Astrocyte (in vitro differentiated cells and primary cell): ENCODE results near the gene PTPRN2. TPM values are rescaled to one million over a fixed set of nuclear protein-coding genes. Genes with fewer than 3 reads are reported as not detected.

Experiments
- DNase-seq: peaks from one replicate; pipeline ENCODE4 v3.0.0-alpha.2; 2010; ENCODE audit warnings: low read depth
- FAIRE-seq: peaks from 2 replicates; lab custom pipeline; 2011; peaks lifted over from hg19 to GRCh38; lab: Jason Lieb, UNC
- H2AFZ ChIP-seq: 2 replicates; pipeline ENCODE4 v1.6.0; 2012; ENCODE audit warnings: low read depth, low read length, inconsistent platforms
- H3K27ac ChIP-seq: 2 replicates; pipeline ENCODE4 v1.5.1; 2011; ENCODE audit warnings: low read depth, low read length, inconsistent platforms
- H3K27me3 ChIP-seq: 2 replicates; pipeline ENCODE4 v1.6.0; 2011; ENCODE audit warnings: low read length, inconsistent platforms; ENCODE audit not compliant: insufficient read depth
- H3K36me3 ChIP-seq: 2 replicates; pipeline ENCODE4 v1.5.1; 2011; ENCODE audit warnings: low read length, inconsistent platforms; ENCODE audit not compliant: insufficient read depth
- H3K4me1 ChIP-seq: 2 replicates; pipeline ENCODE4 v1.5.1; 2011; ENCODE audit warnings: low read length, inconsistent platforms; ENCODE audit not compliant: insufficient read depth
- H3K4me2 ChIP-seq: 2 replicates; pipeline ENCODE4 v1.6.0; 2012; ENCODE audit warnings: low read length, inconsistent platforms
- H3K4me3 ChIP-seq: 2 replicates; pipeline ENCODE4 v1.5.1; 2011; ENCODE audit warnings: low read depth, mild to moderate bottlenecking, low read length, inconsistent platforms; ENCODE audit not compliant: insufficient read depth
- H3K79me2 ChIP-seq: 2 replicates; pipeline ENCODE4 v1.6.0; 2012; ENCODE audit warnings: mild to moderate bottlenecking, low read length, inconsistent platforms; ENCODE audit not compliant: insufficient read depth
- H3K9ac ChIP-seq: 2 replicates; pipeline ENCODE4 v1.6.0; 2012; ENCODE audit warnings: mild to moderate bottlenecking, low read length, inconsistent platforms
- H3K9me3 ChIP-seq: 2 replicates; pipeline ENCODE4 v1.5.1; 2012; ENCODE audit warnings: low read depth, mild to moderate bottlenecking, low read length, inconsistent platforms; ENCODE audit not compliant: insufficient read depth
- H4K20me1 ChIP-seq: 2 replicates; pipeline ENCODE4 v1.6.0; 2012; ENCODE audit warnings: low read length, inconsistent platforms; ENCODE audit not compliant: insufficient read depth
- H3K27ac Mint-ChIP-seq: one replicate; pipeline ENCODE4 v1.8.0; 2021; ENCODE audit warnings: mild to moderate bottlenecking, mixed read lengths; ENCODE audit not compliant: unreplicated experiment
- H3K27me3 Mint-ChIP-seq: one replicate; pipeline ENCODE4 v1.8.0; 2021; ENCODE audit warnings: low read depth, mixed read lengths; ENCODE audit not compliant: unreplicated experiment
- H3K36me3 Mint-ChIP-seq: one replicate; pipeline ENCODE4 v1.8.0; 2021; ENCODE audit warnings: low read depth, mixed read lengths; ENCODE audit not compliant: unreplicated experiment
- H3K4me1 Mint-ChIP-seq: one replicate; pipeline ENCODE4 v1.8.0; 2021; ENCODE audit warnings: low read depth, mixed read lengths; ENCODE audit not compliant: unreplicated experiment
- H3K4me3 Mint-ChIP-seq: one replicate; pipeline ENCODE4 v1.8.0; 2021; ENCODE audit warnings: mild to moderate bottlenecking, moderate library complexity, mixed read lengths; ENCODE audit not compliant: unreplicated experiment
- H3K9me3 Mint-ChIP-seq: one replicate; pipeline ENCODE4 v1.8.0; 2021; ENCODE audit warnings: mild to moderate bottlenecking, mixed read lengths; ENCODE audit not compliant: unreplicated experiment
- EZH2 ChIP-seq: IDR thresholded peaks from 2 replicates; pipeline ENCODE4 v1.6.1; 2012; ENCODE audit warnings: mild to moderate bottlenecking, low read length, inconsistent platforms; ENCODE audit not compliant: insufficient read depth
- total RNA-seq: library from RNA; stranded (reverse); gene quantifications from 2 replicates; pipeline ENCODE4 v1.2.1, GENCODE V29; 2021
- TF ChIP-seq, protein P1 (sequence below): IDR thresholded peaks from 2 replicates; pipeline ENCODE4 v1.5.1; 2011; ENCODE audit warnings: low read depth, mild to moderate bottlenecking, inconsistent platforms, low read length, moderate library complexity; ENCODE audit not compliant: insufficient read depth

PTPRN2 gene
- total RNA-seq, 1 donor from 2014 or later = 0.09 TPM

DNA sequence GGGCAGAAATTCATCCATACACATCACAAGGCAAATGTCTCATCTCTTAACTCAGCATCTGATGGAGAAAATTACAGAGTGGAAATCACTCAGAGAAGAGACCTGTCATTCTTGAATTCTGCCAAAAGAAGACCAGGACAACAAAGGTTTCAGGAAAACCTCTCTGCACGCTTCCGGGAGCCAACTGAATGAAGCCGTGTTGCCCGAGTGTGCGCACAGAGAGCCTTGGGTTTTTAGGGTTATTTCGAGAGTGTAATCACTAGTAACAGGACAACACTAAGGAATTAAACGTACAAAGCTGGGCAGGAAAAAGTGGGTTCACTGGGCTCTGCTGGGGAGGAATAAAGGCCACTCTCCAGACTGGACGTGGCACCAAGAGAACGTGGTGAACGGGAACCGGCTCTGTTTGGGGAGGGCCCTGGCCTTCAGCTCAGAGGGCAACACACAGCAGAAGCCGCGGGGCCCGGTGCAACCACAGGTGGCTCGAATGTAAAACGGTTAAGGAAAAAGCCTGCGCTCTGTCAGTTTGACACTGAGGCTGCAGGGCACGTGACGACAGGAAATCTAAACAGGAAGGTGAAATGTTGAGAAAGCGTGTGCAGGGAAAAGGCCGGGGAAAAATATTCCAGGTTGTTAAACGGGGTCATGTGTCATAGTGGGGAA is 919.3 kb downstream of the PTPRN2 start:
- H3K9me3 ChIP-seq = no peaks in the 10 kb centered on the region
- H3K9ac ChIP-seq = no peak overlapping the region
- Mint-ChIP-seq H3K36me3 (no peaks in the 10 kb centered on the region), H3K27ac (no peak overlapping the region), H3K9me3 (peaks cover 36% of the 10 kb centered on the region), H3K4me3 (no peak overlapping the region), H3K27me3 (no peaks in the 10 kb centered on the region), H3K4me1 (no peaks in the 10 kb centered on the region)
- TF ChIP-seq, protein P1, sequence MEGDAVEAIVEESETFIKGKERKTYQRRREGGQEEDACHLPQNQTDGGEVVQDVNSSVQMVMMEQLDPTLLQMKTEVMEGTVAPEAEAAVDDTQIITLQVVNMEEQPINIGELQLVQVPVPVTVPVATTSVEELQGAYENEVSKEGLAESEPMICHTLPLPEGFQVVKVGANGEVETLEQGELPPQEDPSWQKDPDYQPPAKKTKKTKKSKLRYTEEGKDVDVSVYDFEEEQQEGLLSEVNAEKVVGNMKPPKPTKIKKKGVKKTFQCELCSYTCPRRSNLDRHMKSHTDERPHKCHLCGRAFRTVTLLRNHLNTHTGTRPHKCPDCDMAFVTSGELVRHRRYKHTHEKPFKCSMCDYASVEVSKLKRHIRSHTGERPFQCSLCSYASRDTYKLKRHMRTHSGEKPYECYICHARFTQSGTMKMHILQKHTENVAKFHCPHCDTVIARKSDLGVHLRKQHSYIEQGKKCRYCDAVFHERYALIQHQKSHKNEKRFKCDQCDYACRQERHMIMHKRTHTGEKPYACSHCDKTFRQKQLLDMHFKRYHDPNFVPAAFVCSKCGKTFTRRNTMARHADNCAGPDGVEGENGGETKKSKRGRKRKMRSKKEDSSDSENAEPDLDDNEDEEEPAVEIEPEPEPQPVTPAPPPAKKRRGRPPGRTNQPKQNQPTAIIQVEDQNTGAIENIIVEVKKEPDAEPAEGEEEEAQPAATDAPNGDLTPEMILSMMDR = no peak
- no peak for TF ChIP-seq EZH2
- H3K4me3 ChIP-seq = no peak overlapping the region
- no peaks in the 10 kb centered on the region for H3K27me3 ChIP-seq
- H3K36me3 ChIP-seq = no peaks in the 10 kb centered on the region
- DNase-seq (no peak), FAIRE-seq (no peak)
- H3K4me2 ChIP-seq = no peak overlapping the region
- peaks cover 14% of the 10 kb centered on the region for H3K4me1 ChIP-seq
- H4K20me1 ChIP-seq = peaks cover 11% of the 10 kb centered on the region
- H3K79me2 ChIP-seq = no peaks in the 10 kb centered on the region
- H3K27ac ChIP-seq = no peak overlapping the region
- no peak overlapping the region for H2AFZ ChIP-seq

DNA sequence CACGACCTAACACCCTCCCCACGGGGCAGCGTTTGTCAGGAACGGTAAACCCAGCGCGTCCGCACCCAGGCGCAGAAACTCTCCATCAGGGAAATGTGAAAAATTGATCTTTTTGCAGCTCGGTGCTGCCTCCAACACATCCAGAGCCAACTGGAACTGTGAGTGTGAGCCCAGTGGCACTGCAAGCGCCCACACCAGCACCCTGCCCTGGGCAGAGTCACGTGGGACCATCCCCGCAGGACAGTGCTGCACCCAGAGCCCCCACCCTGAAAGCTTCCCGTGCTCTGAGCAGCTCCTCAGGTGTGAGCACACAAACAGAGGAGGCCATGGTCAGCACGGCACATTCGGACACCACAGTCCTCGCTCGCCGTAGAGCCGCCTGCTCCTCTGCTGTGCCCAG is 919.9 kb downstream of the PTPRN2 start:
- Mint-ChIP-seq H3K36me3 (no peaks in the 10 kb centered on the region), H3K9me3 (peaks cover 35% of the 10 kb centered on the region), H3K27me3 (no peaks in the 10 kb centered on the region), H3K27ac (no peak overlapping the region), H3K4me1 (no peaks in the 10 kb centered on the region), H3K4me3 (no peak overlapping the region)
- DNase-seq (no peak), FAIRE-seq (no peak)
- no peak overlapping the region for H3K4me2 ChIP-seq
- H3K9ac ChIP-seq = no peak overlapping the region
- peaks cover 14% of the 10 kb centered on the region for H4K20me1 ChIP-seq
- no peaks in the 10 kb centered on the region for H3K36me3 ChIP-seq
- H3K9me3 ChIP-seq = no peaks in the 10 kb centered on the region
- no peaks in the 10 kb centered on the region for H3K27me3 ChIP-seq
- TF ChIP-seq, protein P1 = no peak
- no peak for TF ChIP-seq EZH2
- no peak overlapping the region for H3K4me3 ChIP-seq
- no peak overlapping the region for H3K27ac ChIP-seq
- peaks cover 17% of the 10 kb centered on the region for H3K4me1 ChIP-seq
- no peak overlapping the region for H2AFZ ChIP-seq
- no peaks in the 10 kb centered on the region for H3K79me2 ChIP-seq

DNA sequence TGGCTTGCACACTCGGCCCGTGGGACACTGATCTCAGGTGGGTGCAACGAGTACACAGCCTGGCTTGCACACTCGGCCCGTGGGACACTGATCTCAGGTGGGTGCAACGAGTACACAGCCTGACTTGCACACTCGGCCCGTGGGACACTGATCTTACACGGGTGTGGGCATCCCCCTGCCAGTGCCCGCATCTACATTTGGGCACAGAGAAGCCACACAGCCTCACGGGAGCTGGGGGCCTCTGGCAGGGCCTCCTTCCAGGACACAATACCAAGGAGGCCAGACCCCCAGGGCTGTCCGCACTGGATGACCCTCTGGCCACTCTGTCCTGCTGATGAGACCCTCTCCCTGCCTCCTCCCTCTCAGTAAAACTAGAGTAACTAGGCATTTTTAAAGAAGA is 920.4 kb downstream of the PTPRN2 start:
- no peak for TF ChIP-seq EZH2
- TF ChIP-seq, protein P1 = no peak
- Histone ChIP-seq H3K4me3 (no peak overlapping the region), H3K79me2 (no peaks in the 10 kb centered on the region), H3K36me3 (no peaks in the 10 kb centered on the region), H4K20me1 (peaks cover 19% of the 10 kb centered on the region), H3K4me1 (peaks cover 17% of the 10 kb centered on the region), H3K27ac (no peak overlapping the region), H3K4me2 (no peak overlapping the region), H3K9ac (no peak overlapping the region), H3K9me3 (no peaks in the 10 kb centered on the region), H3K27me3 (no peaks in the 10 kb centered on the region), H2AFZ (no peak overlapping the region)
- Mint-ChIP-seq H3K4me3 (no peak overlapping the region), H3K9me3 (peaks cover 36% of the 10 kb centered on the region), H3K27me3 (no peaks in the 10 kb centered on the region), H3K27ac (no peak overlapping the region), H3K36me3 (no peaks in the 10 kb centered on the region), H3K4me1 (no peaks in the 10 kb centered on the region)
- DNase-seq = no peak
- no peak for FAIRE-seq
